Keratinocyte (primary cell): Measurements from ENCODE around the gene XIRP1. TPM values are rescaled to one million over a fixed set of nuclear protein-coding genes. Genes with fewer than 3 reads are reported as not detected.

Experiments
- DNase-seq: peaks from one replicate; pipeline ENCODE4 v3.0.0-alpha.2; 2011; ENCODE audit warnings: low read depth, missing footprints, low spot score
- FAIRE-seq: peaks from 2 replicates; lab custom pipeline; 2011; peaks lifted over from hg19 to GRCh38; lab: Jason Lieb, UNC
- H2AFZ ChIP-seq: 2 replicates; pipeline ENCODE4 v1.6.0; 2012; ENCODE audit warnings: low read length, control low read depth, inconsistent platforms; ENCODE audit not compliant: control insufficient read depth
- H3K27ac ChIP-seq: 2 replicates; pipeline ENCODE4 v1.5.1; 2011; ENCODE audit warnings: low read length; ENCODE audit not compliant: control insufficient read depth, insufficient read depth
- H3K27me3 ChIP-seq: 3 replicates; pipeline ENCODE4 v1.6.0; 2011; ENCODE audit warnings: low read length; ENCODE audit not compliant: control insufficient read depth, insufficient read depth; ENCODE audit errors: extremely low read depth
- H3K36me3 ChIP-seq, 2 experiments: 2 replicates in 1 of 2; 3 replicates in 1 of 2; pipeline ENCODE4 v1.5.1; 2011; ENCODE audit warnings: low read length in 2 of 2, mild to moderate bottlenecking in 1 of 2; ENCODE audit not compliant: control insufficient read depth in 2 of 2, insufficient read depth in 2 of 2; ENCODE audit errors: extremely low read depth in 1 of 2
- H3K4me1 ChIP-seq: 3 replicates; pipeline ENCODE4 v1.5.1; 2011; ENCODE audit warnings: low read length; ENCODE audit not compliant: control insufficient read depth, insufficient read depth; ENCODE audit errors: extremely low read depth
- H3K4me2 ChIP-seq: 3 replicates; pipeline ENCODE4 v1.6.0; 2011; ENCODE audit warnings: low read depth, low read length; ENCODE audit not compliant: control insufficient read depth, insufficient read depth; ENCODE audit errors: extremely low read depth
- H3K4me3 ChIP-seq, 3 experiments: fragments of 200-600 bp in 1 of 3; sonication (generic) in 1 of 3; 2 replicates in 2 of 3; 3 replicates in 1 of 3; pipeline ENCODE4 v1.5.1; 2011 to 2016; ENCODE audit warnings: low read length in 3 of 3, mild to moderate bottlenecking in 3 of 3, control low read depth in 2 of 3, inconsistent platforms in 1 of 3, low read depth in 1 of 3, mixed read lengths in 1 of 3, mixed run types in 1 of 3, moderate library complexity in 1 of 3; ENCODE audit not compliant: control insufficient read depth in 2 of 3, insufficient read depth in 2 of 3; ENCODE audit errors: extremely low read depth in 1 of 3
- H3K79me2 ChIP-seq: 2 replicates; pipeline ENCODE4 v1.6.0; 2012; ENCODE audit warnings: low read length; ENCODE audit not compliant: control insufficient read depth, insufficient read depth
- H3K9ac ChIP-seq: 3 replicates; pipeline ENCODE4 v1.6.0; 2011; ENCODE audit warnings: low read length; ENCODE audit not compliant: control insufficient read depth, insufficient read depth; ENCODE audit errors: extremely low read depth
- H3K9me1 ChIP-seq: 3 replicates; pipeline ENCODE4 v1.6.0; 2011; ENCODE audit warnings: low read length; ENCODE audit not compliant: control insufficient read depth, insufficient read depth; ENCODE audit errors: extremely low read depth
- H3K9me3 ChIP-seq: 2 replicates; pipeline ENCODE4 v1.5.1; 2012; ENCODE audit warnings: low read depth, low read length; ENCODE audit not compliant: control insufficient read depth
- H4K20me1 ChIP-seq: 3 replicates; pipeline ENCODE4 v1.6.0; 2011; ENCODE audit warnings: low read length; ENCODE audit not compliant: control insufficient read depth, insufficient read depth; ENCODE audit errors: extremely low read depth
- EZH2 ChIP-seq: IDR thresholded peaks from one replicate; pipeline ENCODE4 v1.6.1; 2012; ENCODE audit warnings: inconsistent platforms, mild to moderate bottlenecking, low read length, moderate library complexity
- dilution Hi-C: fragments of 300-500 bp; cut with MboI; formaldehyde crosslinking; loops from one replicate; pipeline ENCODE4 v1.7.0; 2020; ENCODE audit warnings: low sequenced_read_pairs; ENCODE audit not compliant: extremely low pct_ligation_motif_present
- polyA plus RNA-seq, 5 experiments: library from polyadenylated mRNA; depleted of rRNA in 3 of 5; stranded (reverse) in 3 of 5; stranded (forward) in 1 of 5; unstranded in 1 of 5; fragments of >200 nt; gene quantifications; 1 replicate in 1 of 5; 2 replicates in 3 of 5; 3 replicates in 1 of 5; pipeline versions ENCODE4 v1.2.1 to v1.2.3, GENCODE V29; 2011 to 2012; ENCODE audit warnings: missing spikeins in 2 of 5, low read depth in 1 of 5, low replicate concordance in 1 of 5
- TF ChIP-seq, protein P1 (sequence below), 3 experiments: IDR thresholded peaks in 1 of 3; conservative IDR thresholded peaks in 1 of 3; optimal IDR thresholded peaks in 1 of 3; 2 replicates in 2 of 3; 3 replicates in 1 of 3; pipeline versions ENCODE3 to v1.5.1; 2011; ENCODE audit warnings: low read length in 3 of 3, mild to moderate bottlenecking in 3 of 3, moderate library complexity in 2 of 3, control low read depth in 1 of 3, inconsistent platforms in 1 of 3; ENCODE audit not compliant: insufficient read depth in 2 of 3; ENCODE audit errors: extremely low read depth in 1 of 3

The XIRP1 gene
- polyA plus RNA-seq, 1 donor (not counting 4 experiments of a cell fraction or from before 2014, with no cell fraction given), result not detected

- H3K9me3 ChIP-seq, result no peaks in the 10 kb centered on the region
- dilution Hi-C loops, result no loop called here
- peaks cover 10 to 12% of the 10 kb centered on the region in 2 experiments for H3K36me3 ChIP-seq
- no peak overlapping the region for H3K4me3 ChIP-seq
- peaks cover 27% of the 10 kb centered on the region for H3K4me1 ChIP-seq
- TF ChIP-seq, protein P1, sequence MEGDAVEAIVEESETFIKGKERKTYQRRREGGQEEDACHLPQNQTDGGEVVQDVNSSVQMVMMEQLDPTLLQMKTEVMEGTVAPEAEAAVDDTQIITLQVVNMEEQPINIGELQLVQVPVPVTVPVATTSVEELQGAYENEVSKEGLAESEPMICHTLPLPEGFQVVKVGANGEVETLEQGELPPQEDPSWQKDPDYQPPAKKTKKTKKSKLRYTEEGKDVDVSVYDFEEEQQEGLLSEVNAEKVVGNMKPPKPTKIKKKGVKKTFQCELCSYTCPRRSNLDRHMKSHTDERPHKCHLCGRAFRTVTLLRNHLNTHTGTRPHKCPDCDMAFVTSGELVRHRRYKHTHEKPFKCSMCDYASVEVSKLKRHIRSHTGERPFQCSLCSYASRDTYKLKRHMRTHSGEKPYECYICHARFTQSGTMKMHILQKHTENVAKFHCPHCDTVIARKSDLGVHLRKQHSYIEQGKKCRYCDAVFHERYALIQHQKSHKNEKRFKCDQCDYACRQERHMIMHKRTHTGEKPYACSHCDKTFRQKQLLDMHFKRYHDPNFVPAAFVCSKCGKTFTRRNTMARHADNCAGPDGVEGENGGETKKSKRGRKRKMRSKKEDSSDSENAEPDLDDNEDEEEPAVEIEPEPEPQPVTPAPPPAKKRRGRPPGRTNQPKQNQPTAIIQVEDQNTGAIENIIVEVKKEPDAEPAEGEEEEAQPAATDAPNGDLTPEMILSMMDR (optimal IDR thresholded peaks at IDR 0.05 in 1 of 3, IDR thresholded peaks at IDR 0.05 in 1 of 3, conservative IDR thresholded peaks at IDR 0.05 in 1 of 3; ENCODE audit: extremely low read depth in 1 of 3, insufficient read depth in 2 of 3, low read length in 3 of 3), result no peak
- no peak for TF ChIP-seq EZH2
- H3K27ac ChIP-seq, result no peak overlapping the region
- peaks cover 2% of the 10 kb centered on the region for H3K79me2 ChIP-seq
- H3K27me3 ChIP-seq, result no peaks in the 10 kb centered on the region
- H3K9ac ChIP-seq, result no peak overlapping the region
- no peak overlapping the region for H2AFZ ChIP-seq
- FAIRE-seq (no peak), DNase-seq (no peak)
- no peak overlapping the region for H3K4me2 ChIP-seq
- no peaks in the 10 kb centered on the region for H4K20me1 ChIP-seq
- H3K9me1 ChIP-seq, result no peaks in the 10 kb centered on the region
Measured at GRCh38 chr3:39138804-39139415, 53.5 kb downstream of the XIRP1 start.

- no peak overlapping the region for H3K4me2 ChIP-seq
- no peak overlapping the region for H3K27ac ChIP-seq
- FAIRE-seq (no peak), DNase-seq (no peak)
- no peak overlapping the region for H3K4me3 ChIP-seq
- H2AFZ ChIP-seq, result no peak overlapping the region
- H3K27me3 ChIP-seq, result no peaks in the 10 kb centered on the region
- H3K9ac ChIP-seq, result no peak overlapping the region
- H3K79me2 ChIP-seq, result no peaks in the 10 kb centered on the region
- H3K4me1 ChIP-seq, result peaks cover 27% of the 10 kb centered on the region
- peaks cover 6 to 7% of the 10 kb centered on the region in 2 experiments for H3K36me3 ChIP-seq
- dilution Hi-C loops, result no loop called here
- no peaks in the 10 kb centered on the region for H4K20me1 ChIP-seq
- H3K9me1 ChIP-seq, result no peaks in the 10 kb centered on the region
- H3K9me3 ChIP-seq, result no peaks in the 10 kb centered on the region
- TF ChIP-seq, protein P1 (optimal IDR thresholded peaks at IDR 0.05 in 1 of 3, IDR thresholded peaks at IDR 0.05 in 1 of 3, conservative IDR thresholded peaks at IDR 0.05 in 1 of 3; ENCODE audit: extremely low read depth in 1 of 3, insufficient read depth in 2 of 3, low read length in 3 of 3), result no peak
- TF ChIP-seq EZH2, result no peak
Measured at GRCh38 chr3:39137991-39138803, 54.2 kb downstream of the XIRP1 start.
